Adrenal gland (tissue), 5 donors: ENCODE data around the gene SMIM38.

Experiments used
- CTCF ChIP-seq, 6 experiments: fragments of 450-650 bp in 4 of 6; fragments of 200-600 bp in 2 of 6; sonication (generic) in 1 of 6; IDR thresholded peaks; 1 replicate in 5 of 6; 2 replicates in 1 of 6; pipeline versions ENCODE4 v1.5.1 to v1.8.0; 2016 to 2021; ENCODE audit warnings: antibody characterized with exemption in 6 of 6, mild to moderate bottlenecking in 2 of 6, moderate library complexity in 1 of 6
- POLR2A ChIP-seq, 2 donors: fragments of 450-650 bp; IDR thresholded peaks; one replicate each; pipeline ENCODE4 v1.6.1; 2017; ENCODE audit warnings: antibody characterized with exemption in 2 of 2, mild to moderate bottlenecking in 2 of 2, moderate library complexity in 1 of 2
- donor health status: DM: no; HTN: no; CAD: no.

- TF ChIP-seq CTCF (IDR thresholded peaks at IDR 0.05) (no peak), POLR2A (IDR thresholded peaks at IDR 0.05) (no peak)
Measured at GRCh38 chr11:69133251-69133650, 22.5 kb upstream of the SMIM38 start.
